H9 (cell line): Measurements from ENCODE around the gene RAD9B. TPM values are rescaled to one million over a fixed set of nuclear protein-coding genes. Genes with fewer than 3 reads are reported as not detected.
A peak's percentile ranks its signal among the peaks of the same experiment; 100 is the strongest.
"Not testable (repeated sequence)": the region's sequence is repeated elsewhere in the genome, so short reads cannot be mapped to it uniquely, and the experiment has no call there.

Experiments used
- DNase-seq: peaks from one replicate; pipeline ENCODE4 v3.0.0-alpha.2; 2017
- H2AFZ ChIP-seq: one replicate; pipeline ENCODE4 v1.6.1; 2013; ENCODE audit warnings: mild to moderate bottlenecking, low read length, control low read depth, moderate library complexity
- H2AK5ac ChIP-seq: 2 replicates; pipeline ENCODE4 v1.6.1; 2013; ENCODE audit warnings: low read length, control low read depth, mixed read lengths; ENCODE audit not compliant: insufficient read length
- H2BK120ac ChIP-seq: one replicate; pipeline ENCODE4 v1.6.1; 2013; ENCODE audit warnings: low read depth, mild to moderate bottlenecking, low read length, control low read depth, inconsistent platforms; ENCODE audit not compliant: poor library complexity, severe bottlenecking
- H2BK12ac ChIP-seq: 2 replicates; pipeline ENCODE4 v1.6.1; 2013; ENCODE audit warnings: low read length, control low read depth, mixed read lengths, low read depth; ENCODE audit not compliant: insufficient read length
- H2BK15ac ChIP-seq: 2 replicates; pipeline ENCODE4 v1.6.1; 2013; ENCODE audit warnings: low read depth, low read length, control low read depth
- H2BK20ac ChIP-seq: one replicate; pipeline ENCODE4 v1.6.1; 2013; ENCODE audit warnings: low read depth, mild to moderate bottlenecking, low read length, control low read depth, inconsistent platforms; ENCODE audit not compliant: poor library complexity, severe bottlenecking
- H2BK5ac ChIP-seq: 2 replicates; pipeline ENCODE4 v1.6.1; 2013; ENCODE audit warnings: low read length, control low read depth, mixed read lengths; ENCODE audit not compliant: insufficient read length
- H3K14ac ChIP-seq: 2 replicates; pipeline ENCODE4 v1.6.1; 2013; ENCODE audit warnings: low read length, control low read depth; ENCODE audit not compliant: insufficient read depth
- H3K18ac ChIP-seq: 2 replicates; pipeline ENCODE4 v1.6.1; 2013; ENCODE audit warnings: low read depth, mild to moderate bottlenecking, mixed read lengths, low read length, control low read depth; ENCODE audit not compliant: insufficient read length
- H3K23ac ChIP-seq: 2 replicates; pipeline ENCODE4 v1.6.1; 2013; ENCODE audit warnings: low read length, control low read depth, mixed read lengths, low read depth; ENCODE audit not compliant: insufficient read length
- H3K23me2 ChIP-seq: 2 replicates; pipeline ENCODE4 v1.6.1; 2013; ENCODE audit warnings: low read depth, mild to moderate bottlenecking, mixed read lengths, low read length, control low read depth; ENCODE audit not compliant: insufficient read length, poor library complexity, severe bottlenecking
- H3K27ac ChIP-seq: 2 replicates; pipeline ENCODE4 v1.5.1; 2013; ENCODE audit warnings: low read length, control low read depth, mixed read lengths, low read depth; ENCODE audit not compliant: insufficient read length
- H3K27me3 ChIP-seq: 2 replicates; pipeline ENCODE4 v1.6.1; 2013; ENCODE audit warnings: low read length, control low read depth, inconsistent platforms; ENCODE audit not compliant: insufficient read depth
- H3K4ac ChIP-seq: 2 replicates; pipeline ENCODE4 v1.6.1; 2013; ENCODE audit warnings: low read depth, mild to moderate bottlenecking, control low read depth, inconsistent platforms, low read length, moderate library complexity
- H3K4me1 ChIP-seq: 2 replicates; pipeline ENCODE4 v1.6.1; 2013; ENCODE audit warnings: low read length, control low read depth, inconsistent platforms; ENCODE audit not compliant: insufficient read depth
- H3K4me2 ChIP-seq: 2 replicates; pipeline ENCODE4 v1.6.1; 2013; ENCODE audit warnings: low read length, control low read depth, mixed read lengths; ENCODE audit not compliant: insufficient read length, insufficient read depth
- H3K56ac ChIP-seq: 2 replicates; pipeline ENCODE4 v1.6.1; 2013; ENCODE audit warnings: low read depth, mild to moderate bottlenecking, mixed read lengths, low read length, control low read depth; ENCODE audit not compliant: insufficient read length
- H3K79me1 ChIP-seq: 2 replicates; pipeline ENCODE4 v1.6.1; 2013; ENCODE audit warnings: low read depth, mild to moderate bottlenecking, moderate library complexity, low read length, control low read depth, inconsistent platforms; ENCODE audit not compliant: insufficient read depth, poor library complexity, severe bottlenecking
- H3K79me2 ChIP-seq: 2 replicates; pipeline ENCODE4 v1.6.1; 2013; ENCODE audit warnings: low read length, control low read depth, inconsistent platforms; ENCODE audit not compliant: insufficient read depth
- H3K9ac ChIP-seq: 2 replicates; pipeline ENCODE4 v1.6.1; 2013; ENCODE audit warnings: low read length, control low read depth, mixed read lengths; ENCODE audit not compliant: insufficient read length; ENCODE audit errors: extremely low read depth
- H3K9me3 ChIP-seq: one replicate; pipeline ENCODE4 v1.6.1; 2013; ENCODE audit warnings: low read depth, low read length, inconsistent platforms; ENCODE audit not compliant: control insufficient read depth
- H3T11ph ChIP-seq: one replicate; pipeline ENCODE4 v1.6.1; 2013; ENCODE audit warnings: mild to moderate bottlenecking, low read length, control low read depth, inconsistent platforms
- H4K20me1 ChIP-seq: one replicate; pipeline ENCODE4 v1.6.1; 2013; ENCODE audit not compliant: control insufficient read depth, insufficient read length, insufficient read depth
- H4K5ac ChIP-seq: 2 replicates; pipeline ENCODE4 v1.6.1; 2013; ENCODE audit warnings: low read depth, mild to moderate bottlenecking, mixed read lengths, low read length, control low read depth; ENCODE audit not compliant: insufficient read length
- H4K8ac ChIP-seq: replicated peaks from 2 replicates; pipeline ENCODE4 v1.6.1; 2013; ENCODE audit warnings: low read length, control low read depth, mixed read lengths, low read depth; ENCODE audit not compliant: insufficient read length
- H4K91ac ChIP-seq: 2 replicates; pipeline ENCODE4 v1.6.1; 2013; ENCODE audit warnings: low read depth, mild to moderate bottlenecking, moderate library complexity, mixed read lengths, low read length, control low read depth; ENCODE audit not compliant: insufficient read length
- H3K27ac Mint-ChIP-seq, 3 experiments: 2 replicates in 2 of 3; 3 replicates in 1 of 3; pipeline ENCODE4 v1.8.0; 2020 to 2021; ENCODE audit warnings: mixed read lengths in 3 of 3, mild to moderate bottlenecking in 1 of 3, moderate library complexity in 1 of 3
- H3K27me3 Mint-ChIP-seq: 2 replicates; pipeline ENCODE4 v1.8.0; 2021; ENCODE audit warnings: low read depth, mild to moderate bottlenecking, moderate library complexity, mixed read lengths
- H3K36me3 Mint-ChIP-seq, 3 experiments: 2 replicates in 2 of 3; 3 replicates in 1 of 3; pipeline ENCODE4 v1.8.0; 2020 to 2021; ENCODE audit warnings: low read depth in 3 of 3, mixed read lengths in 3 of 3; ENCODE audit not compliant: insufficient read depth in 1 of 3
- H3K4me1 Mint-ChIP-seq, 2 experiments: 2 replicates each; pipeline ENCODE4 v1.8.0; 2020; ENCODE audit warnings: mixed read lengths in 2 of 2
- H3K4me3 Mint-ChIP-seq, 2 experiments: 2 replicates in 1 of 2; 3 replicates in 1 of 2; pipeline ENCODE4 v1.8.0; 2020 to 2021; ENCODE audit warnings: mild to moderate bottlenecking in 2 of 2, mixed read lengths in 2 of 2, moderate library complexity in 1 of 2
- H3K9me3 Mint-ChIP-seq, 2 experiments: 2 replicates in 1 of 2; 3 replicates in 1 of 2; pipeline ENCODE4 v1.8.0; 2020; ENCODE audit warnings: mild to moderate bottlenecking in 2 of 2, mixed read lengths in 2 of 2, moderate library complexity in 1 of 2
- CTCF ChIP-seq: fragments of 200-600 bp; sonication (generic); conservative IDR thresholded peaks from 3 replicates; pipeline ENCODE4 v1.8.0; 2021; ENCODE audit warnings: antibody characterized with exemption, mild to moderate bottlenecking
- WGBS: extraction: QIAGEN DNeasy Blood & Tissue Kit; methylation state at CpG from one replicate; pipeline ENCODE4 v1.1.7; 2013; ENCODE audit warnings: missing lambda C conversion rate, low lambda C conversion rate, mixed read lengths; ENCODE audit not compliant: insufficient read length; ENCODE audit errors: extremely low coverage; 5-methylcytosine and 5-hydroxymethylcytosine counted together
- total RNA-seq: library from RNA; stranded (reverse); gene quantifications from 2 replicates; pipeline ENCODE4 v1.2.1, GENCODE V29; 2021

Gene RAD9B
- total RNA-seq, 1 experiment from 2014 or later = not detected

- H3K27ac ChIP-seq = no peak overlapping the region
- peaks cover 12% of the 10 kb centered on the region; the same call in 1 of the 2 replicates for H3K79me2 ChIP-seq
- WGBS = no CpG with 5 or more reads among the region's 2 CpGs
Measured at GRCh38 chr12:110465024-110465423, 37.1 kb upstream of the RAD9B start.

GRCh38 chr12:110465765-110466164 lies 36.4 kb upstream of the RAD9B start:
- not testable (repeated sequence) for H2BK15ac ChIP-seq, H2BK12ac ChIP-seq, H3K4me1 ChIP-seq, H4K91ac ChIP-seq, H4K5ac ChIP-seq, H3K56ac ChIP-seq, H3K18ac ChIP-seq, H3K23me2 ChIP-seq, H3K9me3 Mint-ChIP-seq, H4K8ac ChIP-seq, H3K9ac ChIP-seq, H3K14ac ChIP-seq, H3K27ac ChIP-seq, H2BK20ac ChIP-seq, H4K20me1 ChIP-seq, H3K4me2 ChIP-seq, H3K23ac ChIP-seq, H2BK120ac ChIP-seq, H3K4ac ChIP-seq, H2AFZ ChIP-seq, H3T11ph ChIP-seq, H2AK5ac ChIP-seq, H3K27me3 ChIP-seq, H2BK5ac ChIP-seq, H3K27me3 Mint-ChIP-seq, H3K4me3 Mint-ChIP-seq, DNase-seq, H3K27ac Mint-ChIP-seq, H3K9me3 ChIP-seq, H3K79me1 ChIP-seq
- Mint-ChIP-seq H3K36me3 (peaks cover 23 to 48% (median 44%) of the 10 kb centered on the region in 3 experiments), H3K4me1 (peaks cover 13 to 23% of the 10 kb centered on the region in 2 experiments)
- no CpG with 5 or more reads among the region's 11 CpGs for WGBS
- H3K79me2 ChIP-seq = peaks cover 12% of the 10 kb centered on the region; the same call in 1 of the 2 replicates

More at GRCh38 chr12:110465024-110465423, 37.1 kb upstream of the RAD9B start:
- Mint-ChIP-seq H3K4me1 (peaks cover 13 to 21% of the 10 kb centered on the region in 2 experiments), H3K36me3 (peaks cover 26 to 47% (median 46%) of the 10 kb centered on the region in 3 experiments), H3K9me3 (peaks cover 0 to 6% of the 10 kb centered on the region in 2 experiments; a peak in 2 of 5 replicates), H3K4me3 (no peak overlapping the region), H3K27me3 (no peaks in the 10 kb centered on the region), H3K27ac (peak overlapping the region in 2 of 3 experiments; percentile 37 to 47; a peak in 1 of 7 replicates)
- Histone ChIP-seq H3K18ac (no peak overlapping the region), H3K27me3 (no peaks in the 10 kb centered on the region), H2BK20ac (no peak overlapping the region), H3K9me3 (no peaks in the 10 kb centered on the region), H4K8ac (no peak overlapping the region), H4K91ac (no peak overlapping the region), H2BK15ac (no peak overlapping the region), H3K4me2 (no peak overlapping the region), H3K23me2 (peaks cover 3% of the 10 kb centered on the region), H2BK12ac (no peak overlapping the region), H2BK5ac (no peak overlapping the region), H3K14ac (no peak overlapping the region), H3T11ph (no peak overlapping the region), H4K5ac (no peak overlapping the region), H2BK120ac (no peak overlapping the region), H3K4ac (no peak overlapping the region), H2AFZ (no peak overlapping the region), H4K20me1 (no peaks in the 10 kb centered on the region), H3K9ac (no peak overlapping the region), H3K79me1 (no peaks in the 10 kb centered on the region), H3K56ac (no peak overlapping the region), H3K23ac (no peak overlapping the region), H2AK5ac (no peak overlapping the region), H3K4me1 (peaks cover 3% of the 10 kb centered on the region; the same call in 1 of the 2 replicates)
- DNase-seq = no peak
- TF ChIP-seq CTCF = no peak
